ENCODE data around the gene ERP27. TPM values are rescaled to one million over a fixed set of nuclear protein-coding genes. Genes with fewer than 3 reads are reported as not detected.

ERP27 gene
- total and polyA plus RNA-seq, 2 of the 8 experiments (the other 6 are each of a cell fraction or from before 2014, with no cell fraction given) = not detected

DNA sequence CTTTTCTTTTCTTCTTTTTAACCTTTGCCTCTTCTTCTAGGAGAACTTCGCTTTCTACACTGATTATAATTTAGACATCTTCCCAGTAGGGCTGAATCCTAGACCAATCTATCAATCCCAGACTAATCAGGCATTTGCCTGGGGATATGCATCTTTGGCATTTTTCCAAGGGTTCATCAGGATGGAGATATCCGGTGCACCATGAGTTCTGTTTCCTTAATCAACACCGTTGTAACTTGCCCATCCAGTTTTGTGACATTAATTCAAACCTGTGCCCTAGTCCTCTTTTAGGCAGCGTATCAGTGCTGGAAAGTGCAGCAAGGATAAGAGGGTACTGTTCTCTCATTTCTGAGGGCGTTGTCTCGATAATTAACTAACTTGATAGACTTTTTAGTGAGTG, 52.1 kb downstream of the ERP27 start (continued):
- TF ChIP-seq SRF (IDR thresholded peaks at IDR 0.05; ENCODE audit: low read depth, low read length) = no peak

Data from H1 (cell line).